Sigmoid colon (tissue), 4 donors: Measurements from ENCODE around the gene IL18BP.

Source experiments
- CTCF ChIP-seq, 4 experiments: fragments of 450-650 bp in 3 of 4; fragments of 200-600 bp in 1 of 4; IDR thresholded peaks; one replicate each; pipeline ENCODE4 v1.5.1; 2016 to 2019; ENCODE audit warnings: antibody characterized with exemption in 4 of 4, mild to moderate bottlenecking in 3 of 4, moderate library complexity in 2 of 4
- EP300 ChIP-seq, 4 donors: sonication (generic); formaldehyde crosslinking; IDR thresholded peaks; one replicate each; pipeline ENCODE4 v1.6.1; 2017; ENCODE audit warnings: antibody characterized with exemption in 4 of 4
- POLR2A ChIP-seq, 2 donors: fragments of 450-650 bp; IDR thresholded peaks; one replicate each; pipeline ENCODE4 v1.6.1; 2016; ENCODE audit warnings: antibody characterized with exemption in 2 of 2, mild to moderate bottlenecking in 2 of 2, moderate library complexity in 2 of 2

- TF ChIP-seq CTCF (IDR thresholded peaks at IDR 0.05) (no peak), EP300 (IDR thresholded peaks at IDR 0.05) (peak in 1 of 4 donors; percentile 11), POLR2A (IDR thresholded peaks at IDR 0.05) (peak; percentile 69 to 74)
Measured at GRCh38 chr11:72041364-72042063, 42.8 kb downstream of the IL18BP start.
